NCI-H2196 (cell line): ENCODE results near the gene TOMM20L.

Experiments used
- DNase-seq: peaks from one replicate; lab custom pipeline; 2025; ENCODE audit not compliant: unreplicated experiment; lab: John Stamatoyannopoulos, UW

TOMM20L gene

DNA sequence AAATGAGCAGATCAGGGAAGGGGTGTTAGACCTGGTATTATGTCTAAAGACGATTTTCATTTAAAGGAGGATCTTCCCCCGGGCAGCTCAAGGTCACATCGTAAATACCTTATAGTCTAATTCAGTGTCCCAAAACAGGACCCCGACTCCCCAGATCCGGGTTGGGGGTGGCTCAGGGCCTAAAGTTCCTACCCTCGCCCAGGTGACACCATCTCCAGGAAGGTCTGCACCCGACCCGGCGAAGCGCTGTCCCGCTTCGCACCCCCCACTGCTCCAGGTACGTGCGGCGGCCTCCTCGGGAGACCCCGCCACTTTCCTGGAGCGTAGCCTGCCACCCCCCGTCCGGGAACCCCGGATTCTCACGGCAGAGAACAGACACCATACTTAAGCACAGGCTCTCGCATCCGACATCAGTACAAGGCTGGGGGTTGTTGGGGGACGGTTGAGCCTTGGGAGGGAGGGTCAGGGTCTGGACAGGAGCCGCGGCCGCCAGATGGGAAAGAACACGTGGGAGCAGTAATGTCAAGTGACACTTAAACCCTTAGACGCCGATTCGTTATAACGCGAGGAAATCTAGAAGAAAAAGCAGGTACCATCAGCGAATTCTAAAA lies 31.0 kb downstream of the TOMM20L start:
- DNase-seq, result peak; percentile 63

DNA sequence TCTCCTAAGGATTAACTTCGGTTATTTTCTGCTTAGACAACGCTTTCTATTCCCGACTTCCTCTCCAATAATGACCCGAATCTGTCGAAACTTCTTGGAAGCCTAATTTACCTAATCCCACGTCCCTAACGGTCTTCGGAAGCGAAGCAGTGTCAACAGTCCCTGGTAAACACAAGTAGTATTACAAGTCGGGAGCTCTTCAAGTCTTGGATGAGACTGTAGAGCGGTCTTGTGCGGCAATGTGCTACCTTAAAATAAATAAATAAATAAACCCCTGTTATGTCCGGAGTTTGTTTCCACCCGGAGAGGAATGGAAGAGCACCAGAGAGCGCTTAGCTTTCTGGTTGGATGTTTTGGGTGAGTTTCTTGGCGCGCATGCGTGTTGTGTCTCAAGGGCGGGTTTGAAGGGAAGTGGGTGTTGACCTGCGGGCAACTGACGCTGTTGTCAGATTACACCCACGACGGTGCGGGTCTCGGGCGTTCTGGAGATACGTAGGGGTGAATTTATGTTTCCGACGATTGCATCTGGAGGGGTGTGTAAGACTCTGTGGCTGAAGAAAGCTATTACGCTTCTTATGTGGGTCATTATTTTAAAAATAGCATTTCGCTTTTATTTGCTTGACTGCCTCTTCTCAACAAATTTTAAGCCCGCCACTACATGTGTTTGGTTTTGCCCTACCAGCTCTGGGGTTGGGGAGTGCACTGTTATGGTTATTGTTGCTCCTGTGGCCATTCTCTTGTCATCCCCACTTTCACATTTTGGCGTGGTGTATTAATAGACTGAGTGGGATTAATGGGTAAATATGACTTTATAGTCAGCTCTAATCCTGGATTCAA lies 31.8 kb downstream of the TOMM20L start, which contains the start of the genes KIAA0586 and TIMM9:
Gene KIAA0586, plus strand, starts transcription at position 439 of the 837 bp plus-strand sequence. CDS start 546 bp downstream, outside the sequence.
Gene TIMM9, minus strand, starts transcription at position 251 of the 837 bp plus-strand sequence. CDS start 15,586 bp downstream, outside the sequence.
- peak; percentile 97 for DNase-seq

DNA sequence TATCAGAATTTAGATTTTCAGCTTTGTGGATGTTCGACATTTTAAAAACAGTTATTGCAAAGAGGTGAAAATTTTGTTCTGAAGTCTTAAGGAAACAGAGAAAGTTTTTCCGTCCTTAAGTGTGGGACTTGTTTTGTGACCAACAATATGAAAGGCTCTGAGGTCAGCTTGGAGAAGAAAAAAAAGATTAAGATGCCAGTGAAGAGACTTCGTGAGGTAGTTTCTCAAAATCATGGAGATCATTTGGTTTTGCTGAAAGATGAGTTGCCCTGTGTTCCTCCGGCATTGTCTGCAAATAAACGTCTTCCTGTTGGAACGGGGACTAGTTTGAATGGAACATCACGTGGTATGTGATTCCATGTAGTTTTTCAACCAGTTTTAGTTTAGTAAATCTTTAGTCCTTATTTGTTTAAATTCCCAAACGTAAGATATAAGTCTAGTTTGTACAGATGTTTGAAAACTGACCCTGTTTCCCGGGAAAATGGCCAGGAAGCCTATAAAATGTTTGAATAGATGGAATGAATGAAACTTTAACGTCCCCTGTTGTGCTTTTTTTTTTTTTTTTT lies 32.5 kb downstream of the TOMM20L start:
- DNase-seq, result peak; percentile 27

DNA sequence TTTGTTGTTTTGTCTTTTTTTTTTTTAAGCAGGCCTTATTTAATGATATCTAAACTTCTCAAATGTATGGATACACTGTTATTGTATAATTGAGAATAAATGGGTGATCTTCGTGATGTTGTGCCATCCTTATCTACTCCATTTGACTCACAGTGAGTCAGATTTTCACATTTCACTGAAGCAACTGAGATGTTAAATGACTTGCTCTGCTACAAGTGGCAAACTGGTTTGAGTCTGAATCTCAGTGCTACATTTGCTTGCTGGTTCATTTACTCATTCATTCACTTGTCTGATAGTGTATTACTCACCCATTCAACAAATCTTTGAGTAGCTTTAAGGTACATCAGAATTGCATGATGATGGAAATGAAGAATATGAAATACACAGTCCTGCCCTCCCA lies 34.4 kb downstream of the TOMM20L start:
- DNase-seq, result no peak

DNA sequence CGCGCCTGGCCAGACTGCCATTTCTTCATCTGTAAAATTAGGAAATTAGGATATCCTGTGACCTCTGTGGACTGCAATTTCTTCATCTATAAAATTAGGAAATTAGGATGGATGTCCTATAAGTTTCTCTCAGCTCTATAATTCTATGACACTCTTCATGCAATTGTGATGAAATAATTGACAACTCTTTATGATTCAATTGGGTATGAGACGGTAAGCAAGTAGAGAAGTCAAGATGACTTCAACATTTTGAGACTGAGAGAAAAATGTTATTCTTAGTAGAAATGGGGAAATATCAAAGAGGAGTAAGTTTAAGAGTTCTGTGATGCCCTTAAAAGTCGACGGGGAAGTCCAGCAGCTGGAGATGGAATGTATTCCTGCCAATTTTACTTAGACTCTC lies 43.7 kb downstream of the TOMM20L start:
- no peak for DNase-seq

DNA sequence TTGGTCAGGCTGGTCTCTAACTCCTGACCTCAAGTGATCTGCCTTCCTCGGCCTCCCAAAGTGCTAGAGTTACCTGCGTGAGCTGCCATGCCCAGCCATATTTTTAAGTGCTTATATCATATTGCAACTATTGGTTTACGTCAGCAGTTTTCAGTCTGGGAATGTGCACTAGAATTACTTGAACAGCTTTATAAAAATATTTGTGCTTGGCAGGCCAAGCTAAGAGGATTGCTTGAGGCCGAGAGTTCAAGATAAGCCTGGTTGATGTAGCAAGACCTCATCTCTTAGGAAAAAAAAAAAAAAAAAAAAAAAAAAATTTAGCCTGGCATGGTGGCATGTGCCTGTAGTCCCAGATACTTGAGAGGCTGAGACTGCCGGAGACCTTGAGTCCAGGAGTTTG lies 48.9 kb downstream of the TOMM20L start:
- DNase-seq, result no peak

DNA sequence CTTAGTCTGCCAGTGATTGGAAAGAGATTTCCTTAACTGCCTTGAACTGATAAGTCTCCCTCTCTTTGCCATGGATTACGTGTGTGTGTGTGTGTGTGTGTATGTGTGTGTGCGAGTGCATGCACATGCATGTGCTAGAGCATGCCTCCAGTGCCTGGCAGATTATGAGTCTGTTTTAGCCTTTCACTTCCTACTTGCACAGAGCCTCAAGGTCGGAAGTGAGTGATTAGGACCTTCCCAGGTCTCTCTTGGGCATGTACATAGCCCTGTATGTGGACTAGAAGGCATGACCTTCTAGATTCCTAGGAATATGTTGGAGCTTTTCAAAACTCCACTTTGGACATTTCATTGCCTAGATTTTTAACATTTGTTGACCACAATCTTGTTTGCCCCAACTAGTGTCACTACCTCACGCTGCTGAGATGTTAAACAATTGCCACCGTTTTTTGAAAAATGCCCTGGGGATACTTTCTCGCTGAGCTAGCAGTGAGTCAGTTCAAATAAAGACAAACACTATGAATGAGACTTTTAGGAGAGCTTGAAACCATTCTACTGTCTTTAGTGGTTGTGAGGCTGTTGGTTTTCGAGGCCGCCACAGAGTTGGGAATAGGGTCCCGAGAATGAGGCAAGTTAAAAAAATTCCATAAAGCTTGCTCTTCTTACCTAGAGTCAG lies 60.0 kb downstream of the TOMM20L start:
- no peak for DNase-seq
